GM21447 (cell line): ENCODE results near the gene ADAMTS12.

Experiments used
- ATAC-seq: cut with Tn5 transposase; IDR thresholded peaks from one replicate; pipeline ENCODE4 v1.9.1; 2021; ENCODE audit not compliant: unreplicated experiment

The ADAMTS12 gene

DNA sequence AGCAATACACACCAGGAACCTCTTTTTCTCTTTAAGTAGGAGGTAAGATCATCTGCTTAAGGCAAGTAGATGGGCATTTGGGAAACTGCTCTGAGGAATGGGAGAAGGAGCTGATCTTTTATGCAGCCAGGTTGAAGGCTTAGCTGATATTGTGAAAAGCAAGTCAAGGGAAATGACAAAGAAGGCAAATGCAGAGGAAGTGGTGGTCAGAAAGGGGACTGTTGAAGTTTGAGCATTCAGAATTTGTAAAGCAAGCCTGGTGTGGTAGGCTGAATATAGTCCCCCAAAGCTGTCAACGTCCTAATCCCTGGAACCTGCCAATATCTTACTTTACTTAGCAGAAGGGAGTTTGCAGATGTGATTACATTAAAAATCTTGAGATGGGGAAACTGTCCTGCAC is 128.9 kb downstream of the ADAMTS12 start:
- no peak for ATAC-seq

DNA sequence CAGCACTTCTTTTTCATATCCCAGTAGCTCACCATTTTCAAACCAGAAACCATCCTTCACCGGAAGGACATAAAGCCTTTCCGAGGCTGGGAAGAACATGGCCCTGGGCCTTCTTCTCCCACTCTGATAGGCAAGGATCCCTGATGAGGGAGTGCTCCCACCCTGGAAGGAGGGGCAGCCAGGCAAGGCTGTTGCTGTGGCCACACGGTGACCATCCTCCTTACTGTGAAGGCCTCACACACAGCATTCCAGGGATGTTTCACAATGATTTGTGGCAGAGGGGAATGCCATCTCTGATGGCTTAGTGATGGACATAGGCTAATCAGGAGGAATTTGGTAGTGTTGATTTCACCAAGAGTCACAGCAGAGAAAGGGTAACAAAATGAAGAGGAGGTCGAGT is 130.7 kb downstream of the ADAMTS12 start:
- ATAC-seq, result no peak

DNA sequence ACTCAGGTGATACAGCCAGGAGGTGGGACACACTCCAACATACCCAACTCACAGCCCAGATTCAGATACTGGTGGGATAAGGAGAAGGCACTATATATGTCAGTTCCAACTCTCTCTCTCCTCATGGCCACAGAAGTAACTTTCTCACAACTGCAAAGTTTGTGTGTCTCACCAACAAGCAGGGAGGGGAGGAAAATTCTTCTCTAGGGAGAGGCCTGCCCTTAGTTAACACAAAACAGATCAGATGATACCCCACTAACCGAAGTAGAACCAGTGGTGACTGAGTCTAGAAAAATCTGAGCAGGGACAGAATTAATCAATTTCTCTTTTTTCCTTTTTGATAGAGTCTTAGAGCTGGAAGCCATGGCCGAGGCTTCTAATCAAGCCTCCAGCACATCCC is 133.1 kb downstream of the ADAMTS12 start:
- no peak for ATAC-seq

DNA sequence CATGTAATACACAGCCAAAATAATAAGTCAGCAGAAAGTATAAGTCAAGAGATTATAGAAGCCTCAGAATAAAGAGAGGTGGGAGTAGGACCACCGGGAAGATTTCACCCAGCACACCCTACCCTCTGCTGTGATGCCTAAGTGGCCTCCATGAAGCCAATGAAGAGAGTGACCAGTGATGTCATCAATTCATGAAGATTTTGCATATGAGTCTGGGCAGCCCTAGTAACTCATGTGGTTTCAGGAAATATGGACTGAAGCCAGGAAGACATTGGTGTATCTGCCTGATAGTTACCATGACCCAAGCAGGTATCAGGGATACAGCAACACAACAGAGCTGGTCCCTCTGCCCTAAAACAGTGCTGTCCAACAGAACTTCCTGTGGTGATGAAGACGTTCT is 135.3 kb downstream of the ADAMTS12 start:
- no peak for ATAC-seq

DNA sequence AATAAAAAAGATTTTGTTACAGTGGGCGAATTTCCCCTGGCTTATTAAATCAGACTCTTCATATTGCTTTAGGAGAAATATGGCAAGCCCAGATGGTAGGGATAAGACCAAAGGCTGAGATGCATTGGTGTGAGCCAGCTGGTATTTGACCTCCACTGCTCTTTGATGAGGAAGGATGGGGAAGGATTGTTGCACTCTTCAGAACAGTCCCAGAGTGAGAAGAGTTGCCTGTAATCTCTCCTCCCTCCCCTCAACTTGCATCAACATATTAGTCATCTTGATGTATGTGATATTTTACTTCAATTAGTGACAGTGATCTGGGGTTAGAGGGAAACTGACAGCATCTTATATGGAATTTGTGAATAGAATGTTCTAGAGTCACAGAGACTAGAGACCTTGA is 136.6 kb downstream of the ADAMTS12 start:
- ATAC-seq, result no peak

DNA sequence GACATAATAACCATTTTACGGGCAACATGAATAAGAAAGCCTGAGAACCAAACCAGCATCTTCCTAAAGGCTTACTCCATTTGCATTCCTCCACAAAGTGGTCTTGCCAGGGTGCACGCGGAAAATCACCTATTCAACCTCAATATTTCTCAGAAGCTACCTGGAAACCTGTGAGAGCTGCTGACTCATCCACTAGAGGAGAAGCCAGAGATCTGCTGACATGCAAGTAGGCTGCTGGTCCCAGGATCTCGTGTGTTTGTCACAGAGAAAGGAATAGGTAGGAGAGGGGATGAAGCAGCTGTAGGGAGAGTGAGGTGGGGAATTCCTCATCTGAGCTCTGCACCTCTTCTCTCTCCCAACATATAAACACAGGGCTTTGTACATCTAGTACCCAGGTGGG is 138.1 kb downstream of the ADAMTS12 start:
- ATAC-seq, result no peak

DNA sequence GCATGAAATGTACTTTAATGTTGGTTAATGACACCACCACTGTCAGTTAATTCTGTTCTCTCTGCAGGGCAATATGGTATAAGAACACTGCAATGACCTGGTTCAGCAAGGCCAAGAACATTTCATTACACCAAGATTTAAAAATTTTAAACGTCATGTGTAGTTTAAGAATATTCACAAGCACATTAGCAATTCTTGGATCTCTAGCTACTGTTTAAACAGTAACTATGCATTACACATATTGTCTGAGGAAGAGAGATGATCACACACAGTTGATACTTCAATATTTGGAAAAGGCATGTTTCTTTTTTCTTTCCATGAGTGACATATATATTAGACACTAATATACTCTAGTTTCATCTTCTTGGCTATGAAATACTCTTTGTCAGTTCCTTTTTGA is 143.0 kb downstream of the ADAMTS12 start:
- no peak for ATAC-seq

DNA sequence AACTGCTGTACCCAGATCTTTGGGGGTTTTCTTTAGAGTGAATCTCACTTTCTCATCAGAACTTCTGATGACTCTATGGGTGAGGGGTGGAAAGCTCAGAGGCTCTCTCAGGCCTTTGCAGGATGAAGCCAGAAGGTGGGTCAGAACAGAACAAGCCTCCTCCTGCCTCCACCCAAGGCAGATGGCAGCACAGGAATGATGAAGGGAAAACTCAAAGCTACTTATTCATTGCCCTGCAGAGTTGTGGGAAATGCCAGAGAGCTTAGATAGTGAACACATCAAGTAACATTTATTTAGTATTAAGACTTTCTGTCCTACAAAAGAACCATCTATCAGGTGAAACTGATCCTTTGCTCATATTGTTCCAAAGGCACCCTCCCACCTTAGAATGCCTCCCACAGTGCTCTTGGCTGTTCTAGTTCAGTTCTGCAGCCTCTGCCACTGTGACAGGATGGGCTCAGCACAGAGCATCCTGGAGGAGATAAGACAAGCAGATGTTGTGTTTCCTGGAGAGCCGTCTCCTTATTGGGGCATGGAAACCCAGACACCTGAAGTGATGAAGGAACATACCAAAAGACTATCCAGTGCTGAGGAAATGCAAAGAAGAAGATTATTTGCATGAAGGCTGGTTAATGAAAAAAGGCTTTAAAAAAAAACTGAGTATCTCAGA is 146.6 kb downstream of the ADAMTS12 start:
- no peak for ATAC-seq

DNA sequence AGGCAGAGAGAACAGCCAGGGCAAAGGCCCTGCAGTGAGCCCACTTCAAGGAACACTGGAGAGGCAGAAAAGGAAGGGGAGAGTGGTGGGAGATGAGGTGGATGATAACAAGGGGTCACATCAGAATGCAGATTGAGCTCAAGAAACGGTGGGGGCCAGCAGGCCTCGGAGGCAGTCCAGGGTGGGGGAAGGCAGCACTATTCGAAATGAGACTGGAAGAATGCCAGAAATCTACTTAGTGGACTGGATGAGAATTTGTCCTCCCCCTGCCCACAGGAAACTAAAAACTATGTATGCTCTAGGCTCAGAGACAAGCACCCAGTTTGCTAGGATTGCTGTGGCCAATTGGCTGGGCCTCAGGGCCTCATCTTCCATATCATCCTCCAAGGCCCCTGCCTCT is 148.7 kb downstream of the ADAMTS12 start:
- no peak for ATAC-seq

DNA sequence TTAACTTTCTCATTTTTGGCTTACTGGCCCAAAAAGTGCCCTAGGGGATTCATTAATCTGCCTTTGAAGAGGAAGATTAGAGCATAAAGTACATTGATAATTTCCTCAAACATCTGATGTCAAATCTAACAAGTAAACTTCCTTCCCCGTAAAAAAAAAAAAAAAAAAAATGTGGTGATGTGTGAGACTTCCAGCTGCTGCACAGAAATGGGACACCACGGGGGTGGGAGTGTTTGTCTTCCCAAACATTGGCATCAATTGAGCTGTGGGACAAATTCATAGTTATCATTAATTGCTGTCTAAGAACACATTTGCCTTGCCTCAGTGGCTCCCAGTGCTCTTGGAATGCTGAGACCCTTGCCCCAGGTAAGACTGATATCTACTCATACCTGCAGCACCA is 149.6 kb downstream of the ADAMTS12 start:
- no peak for ATAC-seq

DNA sequence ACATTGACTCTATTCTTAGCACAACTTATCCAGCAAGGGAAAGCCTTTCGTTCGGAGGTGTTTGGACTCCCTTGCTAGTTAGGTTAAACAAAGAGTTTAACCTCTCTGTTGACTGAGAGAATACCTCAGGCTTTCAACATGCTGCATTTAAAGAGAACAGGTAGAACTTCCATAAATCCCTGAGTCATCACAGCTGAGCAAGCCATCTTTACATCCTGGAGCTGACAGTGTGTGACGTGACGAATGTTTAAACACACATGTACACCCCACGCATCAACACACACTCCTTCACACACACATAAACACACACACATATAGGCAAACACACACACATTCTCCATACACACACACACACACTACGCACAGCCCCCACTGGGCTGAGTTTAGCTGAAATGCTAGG is 152.8 kb downstream of the ADAMTS12 start:
- ATAC-seq, result no peak

DNA sequence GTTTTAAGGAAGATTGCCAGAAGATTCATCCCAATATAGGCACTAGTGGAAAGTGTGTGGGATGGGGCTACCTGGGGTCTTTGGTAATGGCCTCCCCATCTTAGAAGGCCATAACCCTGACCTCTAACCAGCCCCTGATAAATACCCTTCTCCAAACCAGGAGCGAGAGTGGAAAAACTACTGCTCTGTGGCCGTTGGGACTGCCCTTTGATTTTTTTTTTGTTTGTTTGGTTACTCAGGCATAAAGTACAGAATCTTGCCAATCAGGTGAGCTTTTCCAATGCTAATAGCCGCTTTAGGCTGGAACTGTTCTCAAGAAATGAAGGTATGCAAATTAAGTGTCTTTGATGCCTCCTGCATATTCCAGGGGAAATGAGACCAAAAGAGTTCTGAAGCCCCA is 153.7 kb downstream of the ADAMTS12 start:
- ATAC-seq, result no peak

DNA sequence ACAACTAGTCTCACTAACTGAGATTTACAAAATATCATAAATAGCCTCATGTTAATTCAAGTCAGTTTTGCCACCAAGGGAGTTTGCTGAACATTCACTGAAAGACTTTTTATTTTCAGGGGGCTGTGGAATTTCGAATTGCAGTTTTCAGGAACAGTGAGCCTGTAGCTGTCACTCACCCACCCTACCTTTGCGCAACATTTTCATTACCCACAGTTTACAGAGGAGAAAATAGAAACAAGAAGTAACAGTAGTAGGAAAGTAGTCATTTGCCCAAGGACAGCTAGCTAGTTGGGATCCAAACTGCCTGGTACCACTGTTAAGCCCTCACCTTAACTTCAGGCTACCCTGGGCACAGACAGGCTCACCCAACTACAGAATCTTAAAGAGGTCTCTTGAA is 154.1 kb downstream of the ADAMTS12 start:
- ATAC-seq, result no peak

DNA sequence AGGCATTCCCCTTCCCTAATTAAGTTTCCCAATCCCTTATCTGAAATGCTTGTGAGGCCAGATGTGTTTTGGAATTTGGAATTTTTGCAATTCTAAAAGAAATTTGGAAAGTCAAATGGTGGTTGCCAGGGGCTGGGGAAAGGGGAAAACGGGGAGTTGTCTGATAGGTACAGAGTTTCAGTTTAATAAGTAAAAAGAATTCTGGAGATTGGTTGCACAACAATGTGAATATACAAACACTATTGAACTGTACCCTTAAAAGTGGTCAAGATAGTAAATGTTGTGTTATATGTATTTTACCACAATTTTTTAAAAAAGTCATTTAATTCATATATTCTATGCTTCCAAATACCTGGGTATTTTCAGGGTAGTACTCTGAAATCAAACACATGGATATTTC is 154.5 kb downstream of the ADAMTS12 start:
- no peak for ATAC-seq

DNA sequence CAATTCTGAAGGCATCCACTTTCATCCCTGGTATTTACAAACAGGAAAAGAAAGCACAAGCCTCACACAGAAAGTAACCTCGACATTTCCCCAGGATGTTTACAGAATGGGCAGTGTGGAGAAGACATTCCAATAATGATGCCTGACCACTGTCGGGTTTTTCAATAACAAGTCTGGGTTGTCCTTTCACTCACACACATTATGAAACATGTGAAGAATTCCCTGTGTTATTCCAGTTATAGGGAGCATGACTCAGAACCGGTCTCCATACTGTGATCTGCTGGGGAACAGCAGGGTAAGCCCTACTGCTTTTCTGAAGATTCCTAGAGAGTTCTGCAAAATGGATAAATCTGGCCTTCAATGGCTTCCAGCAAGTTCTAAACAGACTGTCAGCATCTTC is 155.3 kb downstream of the ADAMTS12 start:
- no peak for ATAC-seq

DNA sequence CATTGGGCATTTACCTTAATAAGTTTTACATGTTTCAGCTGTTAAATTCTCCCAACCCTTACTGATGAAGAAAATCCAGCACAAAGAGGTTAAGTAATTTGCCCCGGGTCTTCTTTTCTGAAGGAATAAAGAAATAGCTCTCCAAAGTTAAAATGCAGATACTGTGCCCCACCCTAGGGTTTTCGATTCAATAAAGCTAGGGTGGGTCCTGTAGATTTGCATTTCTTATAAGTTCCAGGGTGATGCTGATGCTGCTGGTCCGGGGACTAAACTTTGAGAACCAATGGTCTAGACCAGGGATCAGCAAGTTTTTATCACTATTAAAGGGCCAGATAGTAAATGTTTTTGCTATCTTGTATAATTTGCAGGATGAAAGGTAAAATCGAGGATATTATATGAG is 156.7 kb downstream of the ADAMTS12 start:
- ATAC-seq, result no peak

DNA sequence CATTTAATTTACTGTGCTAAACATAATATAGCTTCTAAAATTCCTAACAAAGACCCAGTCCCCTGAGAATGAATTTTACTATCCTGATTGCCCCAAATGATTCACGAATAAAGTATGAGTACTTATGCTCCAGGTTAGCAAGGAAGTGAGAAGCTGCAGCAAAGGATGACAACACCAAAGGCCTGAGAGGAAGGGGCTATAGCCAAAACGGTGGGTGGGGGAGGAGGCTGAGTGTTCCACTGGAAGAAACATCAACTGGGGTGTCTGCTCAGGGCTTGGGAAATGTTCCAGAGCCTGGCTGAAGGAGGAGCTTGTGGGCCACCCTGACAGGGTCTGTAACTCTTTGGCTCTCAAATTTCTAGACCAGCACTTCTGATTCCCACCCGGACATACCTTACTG is 157.3 kb downstream of the ADAMTS12 start:
- no peak for ATAC-seq

DNA sequence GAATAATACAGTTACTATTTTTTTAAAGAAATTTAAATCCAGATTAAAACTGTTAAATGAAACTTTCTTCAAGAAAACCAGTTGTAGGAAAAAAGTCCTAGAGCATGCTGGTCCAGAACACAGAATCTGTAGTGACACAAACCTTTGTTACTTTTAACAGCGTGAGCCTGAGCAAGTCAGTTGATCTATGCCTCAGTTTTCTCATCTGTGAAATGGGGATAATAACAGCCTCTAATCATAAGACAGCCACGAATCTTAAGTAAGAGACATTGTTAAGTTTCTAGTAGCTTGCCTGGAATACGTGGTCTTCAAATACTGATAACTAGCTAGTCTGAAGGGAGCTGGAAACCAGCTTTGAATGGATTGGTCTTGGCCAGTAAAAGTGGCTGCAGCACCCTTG is 158.6 kb downstream of the ADAMTS12 start:
- ATAC-seq, result no peak

DNA sequence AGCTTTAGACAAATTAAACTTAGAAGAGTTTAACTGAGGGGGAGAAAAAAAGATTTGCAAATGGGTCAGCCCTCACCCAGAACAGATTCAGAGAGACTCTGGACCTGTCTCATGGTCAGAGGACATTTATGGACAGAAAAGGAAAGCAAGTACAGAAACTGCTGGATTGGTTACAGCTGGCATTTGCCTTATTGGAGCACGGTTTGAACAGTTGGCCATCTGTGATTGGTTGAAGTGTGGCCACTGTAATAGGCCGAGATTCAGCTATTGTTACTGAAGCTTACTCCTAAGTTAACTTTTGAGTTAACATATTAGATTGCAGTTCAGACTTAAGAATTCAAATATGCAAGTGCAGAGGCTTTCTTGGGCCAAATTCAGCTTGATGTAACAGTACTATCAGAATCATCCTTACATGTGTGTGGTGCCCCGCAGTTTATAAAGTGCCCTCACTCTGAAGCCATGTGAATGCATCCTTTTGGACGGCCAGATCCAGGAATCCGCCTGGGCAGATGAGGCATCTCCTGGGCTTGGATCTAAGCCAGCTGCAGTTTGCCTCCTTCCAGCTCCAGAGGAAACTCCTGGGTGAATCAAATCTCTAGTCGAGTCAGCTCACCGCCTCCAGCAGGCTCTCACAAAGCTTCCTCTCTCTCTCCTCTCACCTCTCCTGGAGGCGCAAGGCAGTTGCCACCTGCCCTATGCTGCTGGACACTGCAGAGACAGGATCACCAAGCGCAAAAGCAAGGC is 165.2 kb downstream of the ADAMTS12 start:
- ATAC-seq, result no peak

DNA sequence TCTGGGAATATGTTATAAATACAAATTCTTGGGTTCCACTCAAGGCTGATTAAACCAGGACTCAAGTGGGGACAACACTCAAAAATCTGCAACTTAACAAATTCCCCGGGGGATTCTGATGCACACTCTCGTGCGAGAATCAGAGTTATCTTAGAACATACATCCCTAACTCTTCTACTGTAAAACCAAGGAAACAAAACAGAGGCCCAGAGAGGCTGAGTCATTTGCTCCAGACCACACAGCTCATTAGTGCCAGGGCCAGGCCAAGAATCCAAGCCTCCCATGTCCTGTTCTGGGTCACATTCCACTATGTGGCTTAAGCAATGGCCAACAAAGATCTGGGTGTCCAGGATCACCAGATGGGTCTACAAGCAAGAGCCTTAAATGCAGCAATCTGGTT is 166.0 kb downstream of the ADAMTS12 start:
- no peak for ATAC-seq

DNA sequence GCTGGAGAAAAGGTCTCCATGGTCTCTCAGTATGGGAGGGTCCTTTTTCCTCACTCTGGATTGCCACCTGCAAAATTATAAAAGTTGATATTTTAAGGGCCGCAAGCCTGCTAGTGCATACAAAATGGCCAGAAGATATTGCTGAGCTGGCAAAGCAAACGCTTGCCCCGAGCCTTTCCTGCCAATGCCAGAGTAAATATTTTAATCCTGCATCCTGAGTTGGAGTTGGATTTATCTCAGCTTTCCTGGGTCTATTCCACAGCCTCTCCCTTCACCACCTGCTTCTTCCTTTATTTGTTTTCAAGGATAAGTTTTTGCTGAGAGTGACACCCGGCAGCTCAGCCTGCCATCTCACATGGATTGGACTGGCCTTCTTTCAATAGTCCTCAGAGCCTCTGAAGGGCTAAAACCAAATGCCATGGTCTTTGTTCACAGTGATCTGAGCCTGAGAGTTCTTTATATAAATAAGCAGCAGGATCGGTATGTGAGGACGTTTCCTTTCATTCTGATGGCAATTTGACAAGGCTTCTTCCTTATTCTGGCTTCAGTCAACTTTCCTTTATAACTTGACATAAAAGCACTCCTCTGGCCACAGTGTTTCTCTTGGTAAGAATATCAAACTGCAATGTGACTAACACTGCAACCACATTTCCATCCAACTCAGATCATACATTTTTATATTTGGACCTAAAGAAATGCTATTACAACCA is 170.1 kb downstream of the ADAMTS12 start:
- ATAC-seq, result no peak

DNA sequence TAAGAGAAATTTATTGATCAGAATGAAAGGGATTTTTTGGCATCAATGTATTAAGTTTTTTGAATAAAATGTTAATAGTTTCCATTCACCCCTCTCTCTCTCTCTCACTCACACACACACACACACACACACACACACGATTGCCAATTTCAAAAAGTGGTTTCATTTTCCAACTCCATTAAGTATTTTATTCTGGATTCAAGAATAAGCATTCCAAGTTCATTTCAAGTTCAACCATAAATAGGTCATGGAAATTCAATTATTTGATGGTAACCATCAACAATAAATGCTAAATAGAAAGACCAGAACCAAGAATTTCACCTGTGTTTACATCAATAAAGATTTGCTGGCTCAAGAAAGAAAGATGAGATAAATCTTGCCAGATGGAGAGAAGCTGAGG is 171.6 kb downstream of the ADAMTS12 start:
- ATAC-seq, result no peak
